Hematopoietic multipotent progenitor cell treated with erythropoietin and hydrocortisone succinate and interleukin-3 and kit ligand, for 17 days (in vitro differentiated cells): ENCODE results near the gene SVEP1.
A peak's percentile ranks its signal among the peaks of the same experiment; 100 is the strongest.
"Not testable (repeated sequence)": the region's sequence is repeated elsewhere in the genome, so short reads cannot be mapped to it uniquely, and the experiment has no call there.

ENCODE experiments used
- DNase-seq: peaks from one replicate; pipeline ENCODE4 v3.0.0-alpha.2; 2015; ENCODE audit warnings: low spot score

Gene SVEP1

GRCh38 chr9:110579034-110579861, at the start of gene SVEP1:
Gene SVEP1, minus strand, starts transcription at chr9:110579741. Its CDS starts 198 bp downstream, at chr9:110579543.
- DNase-seq: no peak

GRCh38 chr9:110626101-110626829, 46.7 kb upstream of the SVEP1 start:
- no peak for DNase-seq

DNA sequence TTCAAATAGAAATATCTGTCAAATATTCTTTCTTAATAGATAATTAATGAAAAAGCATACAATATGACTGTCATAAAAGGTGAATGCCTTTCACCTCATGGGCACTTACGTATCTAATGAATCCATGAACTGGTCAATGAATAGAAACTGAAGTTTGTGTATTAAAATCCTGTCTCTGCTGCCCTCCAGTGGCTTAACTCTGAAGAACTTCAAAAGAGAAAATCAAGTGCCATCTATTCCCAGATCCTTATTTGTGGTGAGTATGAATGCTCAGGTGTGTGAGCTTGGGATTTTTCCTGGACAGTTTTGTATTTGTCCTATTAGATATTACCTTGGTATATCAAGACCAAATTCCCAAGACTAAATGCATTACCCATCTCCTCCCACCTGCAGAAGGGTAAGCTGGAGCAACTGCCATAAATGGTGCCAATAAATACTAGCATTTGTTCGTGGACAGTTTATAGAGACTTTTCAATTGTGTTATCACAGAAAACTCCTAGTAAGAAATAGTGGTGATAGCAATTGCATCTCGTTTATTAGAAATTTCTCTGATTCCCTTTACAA, 44.0 kb upstream of the SVEP1 start:
- DNase-seq: peak; percentile 43

DNA sequence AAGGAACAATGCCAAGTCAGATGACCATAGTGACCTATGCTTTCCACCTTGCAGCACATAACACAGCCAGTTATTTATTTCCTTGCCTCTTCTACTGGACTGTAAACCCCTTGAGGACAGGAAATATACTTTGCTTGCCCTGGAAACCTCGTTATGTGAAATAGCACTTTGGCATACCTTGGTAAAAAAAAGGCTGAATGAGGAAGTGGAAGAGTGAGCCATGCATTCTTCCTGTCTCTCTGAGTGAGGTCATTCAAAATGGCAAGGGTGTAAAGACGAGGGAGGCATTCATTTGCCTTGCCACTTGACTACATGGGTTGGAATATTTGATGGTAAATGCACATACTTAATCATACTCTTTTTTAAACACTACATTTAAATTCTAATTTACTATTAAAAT, 42.8 kb upstream of the SVEP1 start:
- no peak for DNase-seq

DNA sequence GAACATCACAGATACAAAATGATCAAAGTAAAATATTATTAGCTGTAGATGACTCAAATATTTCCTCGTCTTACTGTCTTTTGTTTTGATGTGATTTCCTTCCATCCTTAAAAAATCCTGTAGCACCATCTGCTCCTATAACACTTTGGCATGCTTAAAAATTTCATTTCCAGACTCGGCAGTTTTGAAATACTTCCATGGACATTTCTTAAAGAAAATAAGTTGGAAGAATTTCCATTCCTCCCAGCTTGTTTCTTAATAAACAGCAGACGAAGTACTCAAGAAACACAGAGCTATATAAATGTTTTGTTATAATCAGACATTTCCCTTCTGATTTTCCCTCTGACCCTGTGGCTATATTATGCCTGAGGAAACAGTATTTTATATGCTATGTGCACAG, 41.2 kb upstream of the SVEP1 start:
- DNase-seq: no peak

DNA sequence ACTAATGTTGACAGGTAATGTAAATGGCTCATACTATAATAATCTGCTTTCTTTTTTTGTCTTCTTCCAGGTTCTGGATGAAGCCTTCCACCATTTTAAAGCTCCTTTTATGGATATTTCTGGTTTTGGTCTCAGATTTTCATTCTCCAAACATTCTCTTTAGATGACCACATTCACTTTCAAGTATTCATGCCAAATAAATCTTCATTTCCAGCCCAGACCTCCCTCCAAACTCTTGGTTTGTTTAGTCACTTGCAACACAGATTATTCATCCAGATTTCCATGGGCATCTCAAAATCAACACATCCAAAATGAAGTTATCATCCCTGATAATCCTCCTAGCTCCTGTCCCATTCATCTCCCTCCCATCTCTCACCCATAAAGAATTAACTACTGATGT, 40.3 kb upstream of the SVEP1 start:
- no peak for DNase-seq

DNA sequence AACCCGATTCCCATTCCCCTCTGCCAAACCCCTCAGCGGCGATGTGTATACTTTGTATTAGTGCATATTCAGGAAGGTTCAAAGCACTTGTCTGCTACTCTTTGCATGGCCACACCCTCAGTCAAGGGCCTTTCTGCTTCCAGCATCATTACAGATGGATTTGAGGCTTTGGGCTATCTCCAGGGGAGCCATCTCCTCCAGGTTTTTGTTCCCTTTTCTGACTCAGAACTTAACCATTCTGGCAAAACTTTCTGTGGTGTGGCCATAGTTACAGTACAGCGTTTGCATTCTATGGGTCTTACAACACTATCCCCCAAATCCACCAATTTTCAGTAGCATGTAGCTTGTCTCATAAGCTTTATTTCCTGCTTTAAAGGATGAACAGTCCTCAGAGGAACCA, 36.0 kb upstream of the SVEP1 start:
- DNase-seq: no peak

DNA sequence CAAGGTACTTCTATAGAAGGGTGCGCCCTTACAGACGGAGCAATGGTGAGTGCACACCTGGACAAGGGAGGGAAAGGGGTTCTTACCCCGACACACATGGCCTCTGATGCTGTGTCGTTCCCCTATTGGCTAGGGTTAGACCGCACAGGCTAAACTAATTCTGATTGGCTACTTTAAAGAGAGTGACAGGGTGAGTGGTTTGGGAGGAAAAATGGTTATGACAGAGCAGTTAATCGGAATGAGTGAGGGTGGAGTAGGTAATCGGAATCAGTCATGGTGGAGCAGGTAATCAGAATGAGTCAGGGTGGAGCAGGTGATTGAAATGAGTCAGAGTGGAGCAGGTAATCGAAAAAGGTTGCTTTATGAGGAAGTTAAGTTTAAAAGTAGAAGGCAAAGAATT, 35.0 kb upstream of the SVEP1 start:
- not testable (repeated sequence) for DNase-seq

DNA sequence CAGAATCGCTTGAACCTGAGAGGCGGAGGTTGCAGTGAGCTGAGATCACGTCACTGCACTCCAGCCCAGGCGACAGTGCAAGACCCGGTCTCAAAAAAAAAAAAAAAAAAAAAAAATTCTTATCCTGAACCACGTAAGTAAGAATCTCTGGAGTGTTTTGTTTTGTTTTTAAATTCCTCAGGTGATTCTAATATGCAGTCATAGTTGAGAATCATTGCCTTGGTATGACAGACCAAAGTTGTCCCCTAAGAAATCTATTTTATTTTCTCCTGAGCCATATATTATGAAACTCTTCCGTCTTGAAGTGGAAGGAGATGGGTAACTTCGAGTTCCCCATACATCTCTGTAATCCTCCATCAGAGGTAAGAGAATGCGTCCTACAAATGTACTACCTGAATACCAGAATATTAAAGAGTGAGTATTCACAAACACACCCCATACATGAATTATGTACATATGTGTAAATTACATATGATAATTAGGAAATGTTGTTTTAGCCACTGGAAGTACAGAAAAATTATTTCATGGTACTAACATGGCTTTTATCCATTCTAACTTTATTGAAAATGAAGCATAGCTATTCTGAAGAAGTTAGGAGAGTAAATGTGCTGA, 26.7 kb upstream of the SVEP1 start:
- no peak for DNase-seq

- DNase-seq: no peak
Observed at GRCh38 chr9:110605565-110605964, 26.0 kb upstream of the SVEP1 start.

DNA sequence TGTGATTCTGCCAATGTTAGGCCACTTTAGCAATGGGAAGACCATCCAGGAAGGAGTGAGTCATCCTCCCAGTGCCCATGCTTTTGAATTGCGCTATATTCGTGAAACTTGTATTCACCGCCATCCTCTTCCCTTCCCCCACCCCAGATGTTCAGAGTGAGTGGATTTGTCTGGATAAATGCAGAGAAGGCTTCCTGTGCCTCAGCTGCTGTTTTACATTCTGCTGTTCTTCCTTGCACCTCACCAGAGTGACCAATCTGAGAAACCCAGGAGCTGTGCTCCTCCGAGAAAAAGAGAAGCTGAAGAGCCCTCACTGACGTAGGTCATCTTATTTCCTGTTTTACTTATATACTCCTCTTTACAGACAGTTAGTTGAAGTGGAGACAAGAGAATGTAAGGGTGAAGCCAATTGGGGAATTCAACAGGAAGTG, 24.6 kb upstream of the SVEP1 start:
- no peak for DNase-seq

- no peak for DNase-seq
Observed at GRCh38 chr9:110602281-110602680, 22.7 kb upstream of the SVEP1 start.

DNA sequence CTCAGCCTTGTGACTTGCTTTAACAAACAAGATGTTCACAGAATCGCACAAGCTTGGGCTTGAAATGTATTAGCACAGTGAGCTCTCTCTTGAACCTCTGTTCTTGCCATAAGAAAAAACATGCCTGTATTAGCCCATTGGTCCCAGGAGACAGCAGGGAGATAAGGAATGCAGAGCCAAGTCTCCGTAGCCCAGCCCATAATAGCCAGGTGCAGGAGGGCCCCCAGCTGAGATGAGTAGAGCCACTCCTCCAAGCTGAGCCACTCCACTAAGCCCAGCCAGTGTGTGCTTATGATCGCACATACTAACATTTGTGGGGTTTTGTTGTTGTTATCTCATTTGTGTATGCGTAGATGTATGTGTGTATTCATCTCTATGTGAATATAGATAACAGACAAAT, 21.6 kb upstream of the SVEP1 start:
- DNase-seq: no peak

GRCh38 chr9:110599468-110599867, 19.9 kb upstream of the SVEP1 start:
- DNase-seq: no peak

- no peak for DNase-seq
Observed at GRCh38 chr9:110592044-110592830, 12.7 kb upstream of the SVEP1 start.

DNA sequence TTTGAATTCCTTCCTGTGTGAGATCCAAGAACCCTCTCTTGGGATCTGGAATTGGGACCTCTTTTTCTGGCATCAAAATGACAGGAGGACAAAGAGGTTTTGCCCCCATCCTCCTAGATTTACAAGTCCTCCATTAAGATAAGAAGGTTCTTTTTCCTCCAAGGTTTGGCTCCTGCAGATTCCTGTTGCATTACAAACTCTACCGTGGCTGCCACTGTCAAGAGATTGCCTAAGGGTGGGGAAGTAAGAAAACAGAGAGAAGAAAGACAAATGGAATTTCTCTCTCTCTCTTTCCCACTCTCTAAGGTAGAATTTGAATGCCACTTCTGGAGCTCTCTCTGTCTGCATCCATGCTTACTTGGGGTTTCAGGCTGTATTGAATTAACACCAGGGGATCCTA, 12.0 kb upstream of the SVEP1 start:
- DNase-seq: no peak

- no peak for DNase-seq
Observed at GRCh38 chr9:110590816-110591215, 11.3 kb upstream of the SVEP1 start.

- no peak for DNase-seq
Observed at GRCh38 chr9:110588296-110588695, 8.8 kb upstream of the SVEP1 start.

GRCh38 chr9:110583237-110583636, 3.7 kb upstream of the SVEP1 start:
- no peak for DNase-seq

- no peak for DNase-seq
Observed at GRCh38 chr9:110582156-110582555, 2.6 kb upstream of the SVEP1 start.

GRCh38 chr9:110580850-110581249, 1.3 kb upstream of the SVEP1 start:
- DNase-seq: no peak

GRCh38 chr9:110579862-110580219, 300 bp upstream of the SVEP1 start:
- no peak for DNase-seq
